ENCODE measurements around the gene TAF15. TPM values are rescaled to one million over a fixed set of nuclear protein-coding genes. Genes with fewer than 3 reads are reported as not detected.

TAF15 gene
- total RNA-seq, 4 donors from 2014 or later: 51.1 to 119 (median 90.1) TPM

DNA sequence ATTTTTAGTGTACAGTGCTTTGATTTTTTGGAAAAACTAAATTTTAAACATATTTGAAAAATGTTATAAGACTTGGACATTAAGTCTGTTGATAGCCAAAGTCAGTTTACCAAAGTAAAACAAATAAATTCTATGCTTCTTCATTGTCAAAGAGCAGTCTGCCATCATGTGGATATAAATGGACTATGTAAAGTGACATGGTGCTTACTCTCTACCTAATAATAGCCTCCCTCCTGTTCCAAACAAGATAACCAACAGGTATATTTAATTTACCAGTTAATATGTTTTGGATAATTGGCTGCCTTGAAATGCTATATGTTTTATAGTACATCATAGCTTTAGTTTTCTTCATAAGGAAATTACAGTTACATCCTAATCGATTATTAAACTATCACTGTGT lies 15.9 kb downstream of the TAF15 start:
- no peak for DNase-seq
- H3K36me3 ChIP-seq: peaks cover 0 to 100% (median 5%) of the 10 kb centered on the region in 3 donors
- TF ChIP-seq, protein P1, sequence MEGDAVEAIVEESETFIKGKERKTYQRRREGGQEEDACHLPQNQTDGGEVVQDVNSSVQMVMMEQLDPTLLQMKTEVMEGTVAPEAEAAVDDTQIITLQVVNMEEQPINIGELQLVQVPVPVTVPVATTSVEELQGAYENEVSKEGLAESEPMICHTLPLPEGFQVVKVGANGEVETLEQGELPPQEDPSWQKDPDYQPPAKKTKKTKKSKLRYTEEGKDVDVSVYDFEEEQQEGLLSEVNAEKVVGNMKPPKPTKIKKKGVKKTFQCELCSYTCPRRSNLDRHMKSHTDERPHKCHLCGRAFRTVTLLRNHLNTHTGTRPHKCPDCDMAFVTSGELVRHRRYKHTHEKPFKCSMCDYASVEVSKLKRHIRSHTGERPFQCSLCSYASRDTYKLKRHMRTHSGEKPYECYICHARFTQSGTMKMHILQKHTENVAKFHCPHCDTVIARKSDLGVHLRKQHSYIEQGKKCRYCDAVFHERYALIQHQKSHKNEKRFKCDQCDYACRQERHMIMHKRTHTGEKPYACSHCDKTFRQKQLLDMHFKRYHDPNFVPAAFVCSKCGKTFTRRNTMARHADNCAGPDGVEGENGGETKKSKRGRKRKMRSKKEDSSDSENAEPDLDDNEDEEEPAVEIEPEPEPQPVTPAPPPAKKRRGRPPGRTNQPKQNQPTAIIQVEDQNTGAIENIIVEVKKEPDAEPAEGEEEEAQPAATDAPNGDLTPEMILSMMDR (IDR thresholded peaks at IDR 0.05): no peak
- TF ChIP-seq POLR2A (IDR thresholded peaks at IDR 0.05): no peak

DNA sequence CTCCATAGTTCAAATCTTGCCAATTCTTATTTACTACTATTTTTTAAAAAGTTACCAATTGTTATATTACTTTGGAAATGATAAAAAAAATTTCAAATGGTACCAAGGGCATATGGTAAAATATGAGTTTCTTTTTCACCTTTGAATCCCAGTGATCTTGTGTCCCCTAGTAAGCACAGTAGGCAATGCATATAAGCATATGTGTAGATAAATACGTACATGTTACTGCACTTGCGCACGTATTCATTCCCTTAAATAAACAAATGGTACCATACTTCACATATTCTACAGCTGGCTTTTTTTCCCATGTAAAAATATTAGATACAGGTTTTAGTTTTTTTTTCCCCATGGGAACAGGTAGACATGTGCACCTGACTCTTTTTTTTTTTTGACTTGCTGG lies 31.8 kb downstream of the TAF15 start:
- TF ChIP-seq, protein P1 (IDR thresholded peaks at IDR 0.05): no peak
- TF ChIP-seq POLR2A (IDR thresholded peaks at IDR 0.05): no peak
- Histone ChIP-seq H3K9me3 (no peaks in the 10 kb centered on the region), H3K4me1 (no peaks in the 10 kb centered on the region), H3K4me3 (no peak overlapping the region), H3K27me3 (no peaks in the 10 kb centered on the region), H3K36me3 (peaks cover 0 to 97% (median 2%) of the 10 kb centered on the region in 3 donors), H3K27ac (no peak overlapping the region)
- no peak for DNase-seq

More for the DNA sequence above, 15.9 kb downstream of the TAF15 start:
- H3K9me3 ChIP-seq: no peaks in the 10 kb centered on the region
- no peaks in the 10 kb centered on the region for H3K27me3 ChIP-seq
- H3K4me1 ChIP-seq: no peaks in the 10 kb centered on the region
- H3K27ac ChIP-seq: no peak overlapping the region
- H3K4me3 ChIP-seq: no peak overlapping the region

DNA sequence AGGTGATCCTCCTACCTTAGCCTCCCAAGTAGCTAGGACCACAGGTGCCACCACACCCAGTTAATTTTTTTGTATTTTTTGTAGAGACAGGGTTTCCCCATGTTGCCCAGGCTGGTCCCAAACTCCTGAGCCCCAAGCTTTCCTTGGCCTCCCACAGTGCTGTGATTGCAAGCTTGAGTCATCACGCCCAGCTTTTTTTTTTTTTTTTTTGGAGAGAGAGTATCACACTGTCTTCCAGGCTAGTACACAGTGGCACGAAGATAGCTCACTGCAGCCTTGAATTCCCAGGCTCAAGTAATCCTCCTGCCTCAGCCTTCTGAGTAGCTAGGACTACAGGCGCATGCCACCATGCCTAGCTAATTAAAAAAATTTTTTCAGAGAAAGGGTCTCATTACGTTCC lies 32.2 kb downstream of the TAF15 start:
- Histone ChIP-seq H3K36me3 (peaks cover 0 to 96% (median 2%) of the 10 kb centered on the region in 3 donors), H3K9me3 (no peaks in the 10 kb centered on the region)

DNA sequence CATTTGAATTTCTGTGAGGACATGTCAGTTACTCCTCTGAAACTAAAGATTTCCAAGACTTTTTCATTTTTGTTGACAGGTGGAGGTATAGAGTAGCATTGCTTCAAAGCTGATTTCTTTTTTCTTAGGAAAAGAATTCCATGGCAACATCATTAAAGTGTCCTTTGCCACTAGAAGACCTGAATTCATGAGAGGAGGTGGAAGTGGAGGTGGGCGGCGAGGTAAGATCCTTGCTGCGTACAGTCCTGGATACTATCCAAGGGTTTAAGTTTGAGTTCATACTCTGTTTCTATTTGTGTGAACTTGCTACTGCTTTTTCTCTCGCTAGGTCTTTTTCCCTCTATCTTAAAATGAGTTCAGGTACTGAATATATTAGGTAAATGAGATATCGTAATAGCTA lies 33.0 kb downstream of the TAF15 start:
- no peak for DNase-seq
- no peak for TF ChIP-seq POLR2A (IDR thresholded peaks at IDR 0.05)
- TF ChIP-seq, protein P1 (IDR thresholded peaks at IDR 0.05): no peak
- Histone ChIP-seq H3K27ac (no peak overlapping the region), H3K4me3 (no peak overlapping the region), H3K9me3 (no peaks in the 10 kb centered on the region), H3K4me1 (no peaks in the 10 kb centered on the region), H3K27me3 (no peaks in the 10 kb centered on the region), H3K36me3 (peaks cover 0 to 96% (median 2%) of the 10 kb centered on the region in 3 donors)

More for the DNA sequence above, 32.2 kb downstream of the TAF15 start:
- H3K27ac ChIP-seq: no peak overlapping the region
- H3K4me1 ChIP-seq: no peaks in the 10 kb centered on the region
- TF ChIP-seq POLR2A (IDR thresholded peaks at IDR 0.05): no peak
- no peaks in the 10 kb centered on the region for H3K27me3 ChIP-seq
- no peak for DNase-seq
- no peak overlapping the region for H3K4me3 ChIP-seq

DNA sequence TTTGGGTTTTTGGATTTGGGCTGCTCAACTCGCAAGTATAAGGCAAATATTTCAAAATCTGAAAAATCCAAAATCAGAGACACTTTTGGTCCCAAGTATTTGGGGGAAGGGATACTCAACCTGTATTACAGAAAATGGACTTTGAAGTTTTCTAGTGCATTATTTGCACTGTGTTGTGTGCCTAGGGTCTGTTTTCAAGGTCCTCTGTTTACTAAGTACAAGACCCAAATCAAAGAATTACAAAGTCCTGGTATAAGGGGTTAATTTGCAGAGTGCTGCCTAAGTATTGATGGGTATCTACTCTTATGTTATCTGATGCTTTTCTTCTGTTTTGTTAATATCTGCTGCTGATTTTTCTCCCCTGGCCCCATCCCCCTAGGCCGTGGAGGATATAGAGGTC lies 34.4 kb downstream of the TAF15 start:
- H3K36me3 ChIP-seq: peaks cover 0 to 96% (median 2%) of the 10 kb centered on the region in 3 donors
- H3K4me3 ChIP-seq: no peak overlapping the region
- H3K27me3 ChIP-seq: no peaks in the 10 kb centered on the region
- no peaks in the 10 kb centered on the region for H3K4me1 ChIP-seq
- no peak for DNase-seq
- no peak overlapping the region for H3K27ac ChIP-seq
- H3K9me3 ChIP-seq: no peaks in the 10 kb centered on the region
- no peak for TF ChIP-seq POLR2A (IDR thresholded peaks at IDR 0.05)
- TF ChIP-seq, protein P1 (IDR thresholded peaks at IDR 0.05): no peak

DNA sequence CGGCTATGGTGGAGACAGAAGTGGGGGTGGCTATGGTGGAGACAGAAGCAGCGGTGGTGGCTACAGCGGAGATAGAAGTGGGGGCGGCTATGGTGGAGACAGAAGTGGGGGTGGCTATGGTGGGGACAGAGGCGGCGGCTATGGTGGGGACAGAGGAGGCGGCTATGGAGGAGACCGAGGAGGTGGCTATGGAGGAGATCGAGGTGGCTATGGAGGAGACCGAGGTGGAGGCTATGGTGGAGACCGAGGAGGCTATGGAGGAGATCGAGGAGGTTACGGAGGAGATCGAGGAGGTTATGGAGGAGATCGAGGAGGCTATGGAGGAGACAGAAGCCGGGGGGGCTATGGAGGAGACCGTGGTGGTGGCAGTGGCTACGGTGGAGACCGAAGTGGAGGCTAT lies 35.3 kb downstream of the TAF15 start:
- H3K27ac ChIP-seq: no peak overlapping the region
- no peak for DNase-seq
- H3K9me3 ChIP-seq: no peaks in the 10 kb centered on the region
- peaks cover 0 to 96% (median 2%) of the 10 kb centered on the region in 3 donors for H3K36me3 ChIP-seq
- H3K4me3 ChIP-seq: no peak overlapping the region
- no peaks in the 10 kb centered on the region for H3K27me3 ChIP-seq
- no peaks in the 10 kb centered on the region for H3K4me1 ChIP-seq
- TF ChIP-seq, protein P1 (IDR thresholded peaks at IDR 0.05): no peak
- TF ChIP-seq POLR2A (IDR thresholded peaks at IDR 0.05): no peak

Data from Peyer's patch (tissue), 4 donors.